BE2C (cell line): ENCODE data around the gene DHX36. TPM values are rescaled to one million over a fixed set of nuclear protein-coding genes. Genes with fewer than 3 reads are reported as not detected.
A peak's percentile ranks its signal among the peaks of the same experiment; 100 is the strongest.

Experiments used
- DNase-seq: peaks from one replicate; pipeline ENCODE4 v3.0.0-alpha.2; 2020
- H3K27me3 ChIP-seq: fragments of 250-450 bp; sonication (Bioruptor Pico); 2 replicates; pipeline ENCODE4 v1.5.1; 2020; ENCODE audit warnings: mild to moderate bottlenecking
- H3K36me3 ChIP-seq: fragments of 250-450 bp; sonication (Bioruptor Pico); 2 replicates; pipeline ENCODE4 v1.5.1; 2020; ENCODE audit warnings: mild to moderate bottlenecking
- H3K4me1 ChIP-seq: fragments of 250-450 bp; sonication (Bioruptor Pico); 2 replicates; pipeline ENCODE4 v1.5.1; 2020
- H3K4me3 ChIP-seq: 2 replicates; pipeline ENCODE4 v1.5.1; 2011; ENCODE audit warnings: low read depth, low read length
- H3K9me3 ChIP-seq: fragments of 250-450 bp; sonication (Bioruptor Pico); 2 replicates; pipeline ENCODE4 v1.5.1; 2020
- polyA plus RNA-seq: library from polyadenylated mRNA; unstranded; fragments of >200 nt; gene quantifications from one replicate; pipeline ENCODE4 v1.2.1, GENCODE V29; 2012; ENCODE audit warnings: low read depth, missing spikeins; ENCODE audit not compliant: insufficient read length, insufficient read depth
- TF ChIP-seq, protein P1 (sequence below): IDR thresholded peaks from 2 replicates; pipeline ENCODE4 v1.5.1; 2012; ENCODE audit warnings: mild to moderate bottlenecking, low read depth, low read length

DHX36 gene, protein sequence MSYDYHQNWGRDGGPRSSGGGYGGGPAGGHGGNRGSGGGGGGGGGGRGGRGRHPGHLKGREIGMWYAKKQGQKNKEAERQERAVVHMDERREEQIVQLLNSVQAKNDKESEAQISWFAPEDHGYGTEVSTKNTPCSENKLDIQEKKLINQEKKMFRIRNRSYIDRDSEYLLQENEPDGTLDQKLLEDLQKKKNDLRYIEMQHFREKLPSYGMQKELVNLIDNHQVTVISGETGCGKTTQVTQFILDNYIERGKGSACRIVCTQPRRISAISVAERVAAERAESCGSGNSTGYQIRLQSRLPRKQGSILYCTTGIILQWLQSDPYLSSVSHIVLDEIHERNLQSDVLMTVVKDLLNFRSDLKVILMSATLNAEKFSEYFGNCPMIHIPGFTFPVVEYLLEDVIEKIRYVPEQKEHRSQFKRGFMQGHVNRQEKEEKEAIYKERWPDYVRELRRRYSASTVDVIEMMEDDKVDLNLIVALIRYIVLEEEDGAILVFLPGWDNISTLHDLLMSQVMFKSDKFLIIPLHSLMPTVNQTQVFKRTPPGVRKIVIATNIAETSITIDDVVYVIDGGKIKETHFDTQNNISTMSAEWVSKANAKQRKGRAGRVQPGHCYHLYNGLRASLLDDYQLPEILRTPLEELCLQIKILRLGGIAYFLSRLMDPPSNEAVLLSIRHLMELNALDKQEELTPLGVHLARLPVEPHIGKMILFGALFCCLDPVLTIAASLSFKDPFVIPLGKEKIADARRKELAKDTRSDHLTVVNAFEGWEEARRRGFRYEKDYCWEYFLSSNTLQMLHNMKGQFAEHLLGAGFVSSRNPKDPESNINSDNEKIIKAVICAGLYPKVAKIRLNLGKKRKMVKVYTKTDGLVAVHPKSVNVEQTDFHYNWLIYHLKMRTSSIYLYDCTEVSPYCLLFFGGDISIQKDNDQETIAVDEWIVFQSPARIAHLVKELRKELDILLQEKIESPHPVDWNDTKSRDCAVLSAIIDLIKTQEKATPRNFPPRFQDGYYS
- 47.8 TPM for polyA plus RNA-seq

DNA sequence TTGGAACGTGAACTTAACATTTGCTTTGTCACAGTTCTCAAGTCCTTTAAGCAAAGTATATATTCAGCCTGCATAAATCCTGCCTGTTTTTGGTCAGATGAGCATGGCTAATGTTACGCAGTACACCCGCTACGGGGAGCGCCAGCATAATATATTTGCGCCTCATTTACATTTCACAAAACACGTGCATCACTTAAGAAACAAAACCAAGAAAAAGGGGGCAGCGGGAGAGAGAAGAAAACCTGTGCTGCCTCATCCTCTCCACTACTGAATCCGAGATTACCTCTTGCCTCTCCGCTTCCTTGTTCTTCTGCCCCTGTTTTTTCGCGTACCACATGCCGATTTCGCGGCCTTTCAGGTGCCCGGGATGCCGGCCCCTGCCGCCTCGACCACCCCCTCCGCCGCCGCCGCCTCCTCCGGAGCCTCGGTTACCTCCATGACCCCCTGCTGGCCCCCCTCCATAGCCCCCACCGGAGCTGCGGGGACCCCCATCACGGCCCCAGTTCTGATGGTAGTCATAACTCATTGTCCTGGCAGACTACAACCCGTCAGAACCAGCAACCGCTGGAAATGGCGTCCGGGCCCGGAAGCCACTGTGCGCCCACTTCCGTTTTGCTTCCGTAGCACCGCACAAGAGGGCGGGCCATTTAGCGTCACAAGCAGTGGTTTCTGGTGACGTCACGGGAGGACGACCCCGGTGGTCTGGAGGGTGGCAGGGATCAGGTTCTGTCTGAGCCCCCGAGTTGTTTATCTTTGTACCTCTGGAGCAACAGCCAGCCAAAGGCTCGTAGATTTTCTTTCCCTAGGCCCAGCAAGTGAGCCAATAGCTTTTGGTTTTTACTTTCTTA is at the start of gene DHX36:
Gene DHX36 (minus strand): TSS at position 597 of the 848 bp plus-strand sequence. CDS start 71 bp downstream, at position 526.
- TF ChIP-seq, protein P1, sequence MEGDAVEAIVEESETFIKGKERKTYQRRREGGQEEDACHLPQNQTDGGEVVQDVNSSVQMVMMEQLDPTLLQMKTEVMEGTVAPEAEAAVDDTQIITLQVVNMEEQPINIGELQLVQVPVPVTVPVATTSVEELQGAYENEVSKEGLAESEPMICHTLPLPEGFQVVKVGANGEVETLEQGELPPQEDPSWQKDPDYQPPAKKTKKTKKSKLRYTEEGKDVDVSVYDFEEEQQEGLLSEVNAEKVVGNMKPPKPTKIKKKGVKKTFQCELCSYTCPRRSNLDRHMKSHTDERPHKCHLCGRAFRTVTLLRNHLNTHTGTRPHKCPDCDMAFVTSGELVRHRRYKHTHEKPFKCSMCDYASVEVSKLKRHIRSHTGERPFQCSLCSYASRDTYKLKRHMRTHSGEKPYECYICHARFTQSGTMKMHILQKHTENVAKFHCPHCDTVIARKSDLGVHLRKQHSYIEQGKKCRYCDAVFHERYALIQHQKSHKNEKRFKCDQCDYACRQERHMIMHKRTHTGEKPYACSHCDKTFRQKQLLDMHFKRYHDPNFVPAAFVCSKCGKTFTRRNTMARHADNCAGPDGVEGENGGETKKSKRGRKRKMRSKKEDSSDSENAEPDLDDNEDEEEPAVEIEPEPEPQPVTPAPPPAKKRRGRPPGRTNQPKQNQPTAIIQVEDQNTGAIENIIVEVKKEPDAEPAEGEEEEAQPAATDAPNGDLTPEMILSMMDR = no peak

DNA sequence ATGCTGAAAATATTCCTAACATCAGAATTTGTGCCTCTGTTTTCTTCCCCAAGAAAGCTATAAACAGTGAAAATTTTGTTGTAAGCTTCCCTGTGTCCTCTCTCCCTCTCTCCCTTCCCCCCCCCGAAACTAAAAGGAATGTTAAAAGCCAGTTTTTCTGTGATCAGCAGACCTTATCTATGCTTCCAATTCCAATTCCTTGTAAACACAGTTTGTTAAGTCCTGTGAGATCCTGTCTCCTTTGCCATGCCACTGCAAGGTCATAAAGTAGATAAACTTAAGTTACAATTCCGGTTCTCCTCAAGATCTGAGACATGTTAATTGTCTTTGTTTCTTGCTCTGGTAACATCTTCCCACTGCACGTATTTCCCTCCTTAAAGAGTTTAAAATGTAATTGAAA is 42.9 kb upstream of the DHX36 start:
- no peak for DNase-seq
- Histone ChIP-seq H3K4me1 (no peaks in the 10 kb centered on the region), H3K9me3 (no peaks in the 10 kb centered on the region), H3K36me3 (no peaks in the 10 kb centered on the region), H3K4me3 (no peak overlapping the region), H3K27me3 (no peaks in the 10 kb centered on the region)
- TF ChIP-seq, protein P1 = no peak

More for the DNA sequence above, at the start of gene DHX36:
- peak; percentile 90 for DNase-seq
- Histone ChIP-seq H3K36me3 (peaks cover 6% of the 10 kb centered on the region; the same call in 1 of the 2 replicates), H3K4me1 (peaks cover 5% of the 10 kb centered on the region), H3K27me3 (no peaks in the 10 kb centered on the region), H3K4me3 (peak within 1 kb of the TSS; percentile 96), H3K9me3 (no peaks in the 10 kb centered on the region)

DNA sequence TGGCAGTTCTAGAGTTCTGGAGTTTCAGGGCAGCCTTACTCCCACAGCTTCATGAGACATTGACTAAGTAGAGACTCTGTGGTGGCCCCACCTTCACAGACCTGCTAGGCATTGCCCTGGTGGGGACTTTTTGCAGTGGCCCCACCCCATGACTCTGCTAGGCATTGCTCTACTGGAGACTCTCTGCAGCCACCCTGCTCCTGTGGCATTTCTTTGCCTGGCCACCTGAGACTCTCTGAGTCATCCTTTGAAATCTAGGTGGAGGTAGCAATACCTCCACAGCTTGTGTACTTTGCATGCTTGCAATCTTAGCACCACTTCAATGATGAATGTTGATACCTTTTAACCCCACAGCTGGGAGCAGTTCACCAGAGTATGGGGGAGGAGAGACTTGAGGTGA is 40.6 kb upstream of the DHX36 start:
- DNase-seq = no peak
- Histone ChIP-seq H3K36me3 (no peaks in the 10 kb centered on the region), H3K27me3 (no peaks in the 10 kb centered on the region), H3K4me1 (no peaks in the 10 kb centered on the region), H3K4me3 (no peak overlapping the region), H3K9me3 (no peaks in the 10 kb centered on the region)
- TF ChIP-seq, protein P1 = no peak

DNA sequence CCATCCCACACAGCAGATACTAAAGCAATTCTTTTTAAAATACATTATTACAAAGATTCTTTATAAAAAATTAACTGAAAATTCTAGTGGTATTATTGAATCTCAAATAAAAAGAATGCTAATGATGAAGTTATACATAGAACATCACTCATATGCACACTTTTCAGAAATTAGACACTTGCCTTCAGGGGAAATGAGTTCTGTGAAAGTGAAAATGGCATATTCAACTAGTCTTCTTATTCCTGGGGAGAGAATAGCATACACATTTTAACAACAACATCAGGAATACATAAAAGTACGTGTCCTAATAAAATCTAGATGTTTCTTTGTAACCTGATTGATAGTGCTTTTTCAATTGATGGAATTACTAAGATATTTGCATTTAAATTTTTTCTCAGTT is 36.8 kb upstream of the DHX36 start:
- Histone ChIP-seq H3K4me1 (no peaks in the 10 kb centered on the region), H3K9me3 (no peaks in the 10 kb centered on the region), H3K27me3 (no peaks in the 10 kb centered on the region), H3K36me3 (no peaks in the 10 kb centered on the region), H3K4me3 (no peak overlapping the region)
- no peak for DNase-seq
- TF ChIP-seq, protein P1 = no peak

DNA sequence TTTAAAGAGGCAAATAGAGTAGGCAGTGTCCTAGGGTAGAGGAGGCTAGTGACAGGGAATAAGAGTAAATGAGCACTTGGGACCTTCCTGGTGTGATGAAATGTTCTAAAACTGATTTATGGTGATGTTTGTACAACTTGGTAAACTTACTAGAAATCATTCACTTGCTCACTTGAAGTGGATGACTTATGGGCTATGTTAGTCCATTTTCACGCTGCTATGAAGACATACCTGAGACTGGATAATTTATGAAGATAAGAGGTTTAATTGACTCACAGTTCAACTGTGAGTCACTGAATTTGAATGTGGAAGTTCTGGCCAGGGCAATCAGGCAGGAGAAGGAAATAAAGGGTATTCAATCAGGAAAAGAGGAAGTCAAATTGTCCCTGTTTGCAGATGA is 31.7 kb upstream of the DHX36 start:
- no peaks in the 10 kb centered on the region for H3K9me3 ChIP-seq
- no peak for DNase-seq
- no peaks in the 10 kb centered on the region for H3K36me3 ChIP-seq
- TF ChIP-seq, protein P1 = no peak
- no peak overlapping the region for H3K4me3 ChIP-seq
- no peaks in the 10 kb centered on the region for H3K4me1 ChIP-seq
- no peaks in the 10 kb centered on the region for H3K27me3 ChIP-seq
